Hepatocyte (in vitro differentiated cells): ENCODE measurements around the gene PDXP.

Experiments used
- CTCF ChIP-seq: fragments of 200-600 bp; sonication (generic); IDR thresholded peaks from 2 replicates; pipeline ENCODE4 v1.5.1; 2016; ENCODE audit warnings: antibody characterized with exemption, mild to moderate bottlenecking; ENCODE audit not compliant: poor library complexity
- EZH2 ChIP-seq: fragments of 200-600 bp; sonication (generic); IDR thresholded peaks from 2 replicates; pipeline ENCODE4 v1.6.1; 2016; ENCODE audit warnings: antibody characterized with exemption, mild to moderate bottlenecking, borderline replicate concordance

- TF ChIP-seq CTCF (no peak), EZH2 (no peak)
These were observed 3.5 kb downstream of the PDXP start for GRCh38 chr22:37662039-37662438.
